Fibroblast of the aortic adventitia (primary cell): ENCODE measurements around the gene CANT1. TPM values are rescaled to one million over a fixed set of nuclear protein-coding genes. Genes with fewer than 3 reads are reported as not detected.
A peak's percentile ranks its signal among the peaks of the same experiment; 100 is the strongest.

Source experiments
- DNase-seq: peaks from one replicate; pipeline ENCODE4 v3.0.0-alpha.2; 2010; ENCODE audit warnings: low read depth
- H3K4me3 ChIP-seq: 2 replicates; pipeline ENCODE4 v1.5.1; 2011; ENCODE audit warnings: low read depth, mild to moderate bottlenecking, control low read depth, low read length, moderate library complexity
- total RNA-seq: library from RNA; depleted of rRNA; stranded (reverse); fragments of >200 nt; gene quantifications from 2 replicates; pipeline ENCODE4 v1.2.3, GENCODE V29; 2012; ENCODE audit warnings: low replicate concordance
- TF ChIP-seq, protein P1 (sequence below): IDR thresholded peaks from 2 replicates; pipeline ENCODE4 v1.5.1; 2011; ENCODE audit warnings: mild to moderate bottlenecking, low read length, control low read depth, inconsistent platforms; ENCODE audit not compliant: insufficient read depth

CANT1 gene
- total RNA-seq: 33.4 and 53.0 TPM in 2 replicates

- peak within 1 kb of the TSS; percentile 99 for H3K4me3 ChIP-seq
- DNase-seq: peak; percentile 83
- TF ChIP-seq, protein P1, sequence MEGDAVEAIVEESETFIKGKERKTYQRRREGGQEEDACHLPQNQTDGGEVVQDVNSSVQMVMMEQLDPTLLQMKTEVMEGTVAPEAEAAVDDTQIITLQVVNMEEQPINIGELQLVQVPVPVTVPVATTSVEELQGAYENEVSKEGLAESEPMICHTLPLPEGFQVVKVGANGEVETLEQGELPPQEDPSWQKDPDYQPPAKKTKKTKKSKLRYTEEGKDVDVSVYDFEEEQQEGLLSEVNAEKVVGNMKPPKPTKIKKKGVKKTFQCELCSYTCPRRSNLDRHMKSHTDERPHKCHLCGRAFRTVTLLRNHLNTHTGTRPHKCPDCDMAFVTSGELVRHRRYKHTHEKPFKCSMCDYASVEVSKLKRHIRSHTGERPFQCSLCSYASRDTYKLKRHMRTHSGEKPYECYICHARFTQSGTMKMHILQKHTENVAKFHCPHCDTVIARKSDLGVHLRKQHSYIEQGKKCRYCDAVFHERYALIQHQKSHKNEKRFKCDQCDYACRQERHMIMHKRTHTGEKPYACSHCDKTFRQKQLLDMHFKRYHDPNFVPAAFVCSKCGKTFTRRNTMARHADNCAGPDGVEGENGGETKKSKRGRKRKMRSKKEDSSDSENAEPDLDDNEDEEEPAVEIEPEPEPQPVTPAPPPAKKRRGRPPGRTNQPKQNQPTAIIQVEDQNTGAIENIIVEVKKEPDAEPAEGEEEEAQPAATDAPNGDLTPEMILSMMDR: no peak
Observed at GRCh38 chr17:79009397-79010303, at the start of gene CANT1. TSS of gene CANT1 (minus strand) at chr17:79009764. CDS start at chr17:78997622, 12,142 bp downstream.

DNA sequence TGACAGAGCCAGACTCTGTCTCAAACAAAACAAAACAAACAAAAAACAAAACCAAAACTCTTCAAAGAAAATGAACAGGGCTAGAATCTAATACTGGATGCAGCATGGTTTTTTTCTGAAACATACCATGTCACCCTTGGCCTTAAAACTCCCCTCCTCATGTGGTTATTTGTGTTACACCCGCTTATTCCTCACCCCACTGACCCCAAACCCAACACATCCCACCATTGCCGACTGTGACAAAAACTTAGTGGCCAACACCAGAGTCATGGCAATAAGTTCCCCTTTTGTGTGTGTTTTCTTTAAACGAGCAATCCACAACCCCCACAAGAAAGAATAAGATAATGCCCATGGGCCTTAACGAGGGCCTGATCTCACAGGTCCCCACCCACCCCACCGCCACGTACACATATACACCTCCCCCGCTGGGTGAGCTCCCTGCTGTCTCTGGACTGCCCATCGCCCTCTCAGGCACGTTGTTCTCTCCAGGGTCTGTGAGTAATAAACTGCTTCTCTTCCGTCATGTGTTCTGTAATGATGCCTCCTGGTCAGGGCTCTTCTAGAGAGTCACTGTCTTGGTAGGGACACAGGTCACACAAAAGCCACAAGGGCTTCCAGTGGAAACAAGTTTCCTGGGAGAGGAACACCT lies 48.3 kb upstream of the CANT1 start:
- no peak overlapping the region for H3K4me3 ChIP-seq
- TF ChIP-seq, protein P1: no peak
- DNase-seq: no peak

DNA sequence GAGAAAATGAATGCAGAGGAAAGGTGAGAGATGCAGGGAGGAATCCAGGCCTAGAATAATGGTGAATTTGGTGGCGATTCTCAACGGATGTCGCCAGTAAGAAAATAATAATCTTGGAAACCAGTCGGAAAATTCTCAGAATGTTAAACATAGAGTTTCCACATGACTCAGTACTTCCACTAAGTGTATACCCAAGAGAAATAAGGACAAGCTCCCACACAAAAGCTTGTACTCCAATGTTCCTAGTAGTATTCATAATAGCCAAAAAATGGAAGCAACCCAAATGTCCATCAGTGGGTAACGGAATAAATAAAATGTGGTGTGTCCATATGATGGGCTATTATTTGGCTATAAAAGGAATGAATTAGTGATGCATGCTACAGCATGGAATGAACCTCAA lies 45.6 kb upstream of the CANT1 start:
- DNase-seq: no peak
- TF ChIP-seq, protein P1: no peak

DNA sequence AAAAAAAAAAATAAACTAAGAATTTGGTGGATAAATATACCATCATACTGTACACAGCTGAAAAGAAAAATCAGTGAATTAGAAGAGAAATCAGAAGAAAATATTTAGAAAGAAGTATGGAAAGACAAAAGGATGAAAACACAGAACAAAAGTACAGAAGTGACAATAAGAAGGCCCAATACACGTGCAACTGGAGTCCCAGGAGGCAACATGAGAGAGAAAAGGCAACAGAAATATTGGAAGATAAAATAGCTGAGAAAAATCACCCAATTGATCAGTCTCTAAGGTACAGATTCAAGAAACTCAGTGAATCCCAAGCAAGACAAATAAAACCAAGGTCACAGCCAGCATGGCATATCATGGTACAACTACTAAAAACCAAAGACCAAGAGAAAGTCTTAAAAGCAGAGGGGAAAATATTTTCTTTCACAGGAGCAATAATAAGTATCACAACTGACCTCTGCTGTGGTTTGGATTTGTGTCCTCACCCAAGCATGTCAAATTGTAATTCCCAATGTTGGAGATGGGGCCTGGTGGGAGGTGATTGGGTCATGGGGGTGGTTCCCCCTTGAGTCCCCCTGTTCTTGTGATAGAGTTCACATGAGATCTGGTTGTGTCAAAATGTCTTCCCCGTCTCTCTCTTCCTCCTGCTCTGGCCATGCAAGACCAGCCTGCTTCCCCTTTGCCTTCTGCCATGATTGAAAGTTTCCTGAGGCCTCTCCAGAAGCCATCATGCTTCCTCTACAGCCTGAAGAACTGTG lies 44.8 kb upstream of the CANT1 start:
- TF ChIP-seq, protein P1: no peak
- H3K4me3 ChIP-seq: no peak overlapping the region
- no peak for DNase-seq

More for the DNA sequence above, 45.6 kb upstream of the CANT1 start:
- no peak overlapping the region for H3K4me3 ChIP-seq

DNA sequence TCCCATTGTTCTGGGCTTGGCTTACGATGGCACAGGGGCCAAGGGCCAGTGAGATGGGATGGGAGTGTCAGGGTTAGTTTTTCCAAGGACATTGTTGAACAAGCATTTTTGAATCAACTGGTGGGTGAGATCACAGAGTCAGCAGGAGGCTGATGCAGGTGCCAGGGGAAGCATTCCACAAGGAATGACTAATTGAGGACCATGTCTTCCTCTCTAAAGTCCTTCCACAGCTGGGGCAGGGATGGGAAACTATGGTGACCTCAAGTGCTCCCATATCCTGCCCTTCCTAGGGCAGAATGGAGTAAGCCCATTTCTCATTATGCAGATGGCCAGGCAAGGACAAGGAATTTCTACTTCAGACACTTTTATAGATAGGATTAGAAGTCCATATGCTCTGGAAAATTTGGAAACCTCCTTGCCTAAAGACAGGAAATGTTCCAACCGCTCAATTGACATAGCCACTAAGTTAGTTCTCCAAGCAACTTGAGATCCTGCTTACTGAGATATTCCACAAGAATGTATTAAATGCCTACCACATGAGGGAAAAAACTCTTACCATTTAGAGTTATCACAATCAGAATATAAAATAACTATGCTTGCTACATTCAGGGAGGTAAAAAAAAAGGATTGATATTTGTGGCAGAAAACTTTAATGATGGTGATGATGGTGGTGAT lies 43.8 kb upstream of the CANT1 start:
- peak; percentile 37 for DNase-seq
- no peak overlapping the region for H3K4me3 ChIP-seq
- TF ChIP-seq, protein P1: no peak

DNA sequence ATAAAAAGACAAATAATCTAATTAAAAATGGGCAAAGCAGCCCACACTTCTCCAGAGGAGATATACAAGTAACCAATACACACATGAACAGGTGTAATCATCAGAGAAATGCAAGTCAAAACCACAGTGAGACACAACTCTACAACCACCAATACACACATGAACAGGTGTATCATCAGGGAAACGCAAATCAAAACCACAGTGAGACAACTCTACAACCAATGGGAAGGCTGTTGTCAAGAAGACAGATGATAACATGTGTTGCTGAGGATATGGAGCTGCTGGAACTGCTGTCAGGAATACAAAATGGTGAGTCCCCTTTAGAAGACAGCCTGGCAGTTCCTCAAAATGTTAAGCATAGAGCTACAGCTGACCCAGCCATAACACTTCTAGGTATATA lies 42.6 kb upstream of the CANT1 start:
- TF ChIP-seq, protein P1: no peak
- no peak overlapping the region for H3K4me3 ChIP-seq
- no peak for DNase-seq
